Stimulated activated CD8-positive, alpha-beta memory T cell treated with anti-CD3 and anti-CD28 coated beads, Interleukin-15, amount 100 ng/mL, for 24 hours (primary cell): ENCODE data around the gene TSPAN31.

Source experiments
- DNase-seq: peaks from one replicate; pipeline ENCODE4 v3.0.0-alpha.2; 2020; ENCODE audit warnings: low read depth

The TSPAN31 gene

DNA sequence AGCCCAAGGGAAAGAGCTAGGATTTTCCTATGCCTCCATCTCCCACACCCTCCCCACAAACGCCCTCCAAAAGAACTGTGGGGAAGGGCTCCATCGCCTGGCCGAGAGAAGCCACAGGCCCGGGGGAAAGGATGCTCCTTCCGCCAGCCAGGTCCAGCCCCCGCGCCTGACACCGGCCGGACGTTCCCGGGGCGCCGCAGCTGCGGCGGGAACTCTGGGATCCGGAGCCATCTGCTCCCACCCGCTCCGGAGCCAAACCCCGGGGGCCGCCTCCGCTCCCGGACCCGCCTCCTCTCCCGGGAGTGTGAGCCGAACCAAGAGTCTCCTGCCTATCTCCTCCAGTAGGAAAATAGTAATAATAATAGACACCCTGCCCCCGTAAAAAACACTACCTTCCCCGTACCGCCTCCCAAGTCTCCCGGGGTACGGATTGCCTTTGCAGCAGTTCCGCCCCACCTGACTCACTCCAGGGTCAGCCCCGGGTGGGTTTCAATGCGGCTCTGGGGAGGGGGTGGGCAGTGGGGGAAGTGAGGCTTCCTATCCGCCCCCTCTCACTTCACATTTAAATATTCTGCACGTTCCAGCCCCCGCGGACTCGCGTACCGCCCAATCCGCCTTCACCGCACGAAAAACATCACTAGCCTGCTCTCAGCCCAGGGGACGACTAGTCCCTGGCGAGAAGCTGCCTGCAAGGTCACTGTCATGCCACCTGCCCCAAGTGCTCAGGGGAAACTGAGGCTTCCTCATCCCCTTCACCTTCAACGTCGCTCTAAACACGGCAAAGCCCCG is 8.7 kb upstream of the TSPAN31 start:
- no peak for DNase-seq

DNA sequence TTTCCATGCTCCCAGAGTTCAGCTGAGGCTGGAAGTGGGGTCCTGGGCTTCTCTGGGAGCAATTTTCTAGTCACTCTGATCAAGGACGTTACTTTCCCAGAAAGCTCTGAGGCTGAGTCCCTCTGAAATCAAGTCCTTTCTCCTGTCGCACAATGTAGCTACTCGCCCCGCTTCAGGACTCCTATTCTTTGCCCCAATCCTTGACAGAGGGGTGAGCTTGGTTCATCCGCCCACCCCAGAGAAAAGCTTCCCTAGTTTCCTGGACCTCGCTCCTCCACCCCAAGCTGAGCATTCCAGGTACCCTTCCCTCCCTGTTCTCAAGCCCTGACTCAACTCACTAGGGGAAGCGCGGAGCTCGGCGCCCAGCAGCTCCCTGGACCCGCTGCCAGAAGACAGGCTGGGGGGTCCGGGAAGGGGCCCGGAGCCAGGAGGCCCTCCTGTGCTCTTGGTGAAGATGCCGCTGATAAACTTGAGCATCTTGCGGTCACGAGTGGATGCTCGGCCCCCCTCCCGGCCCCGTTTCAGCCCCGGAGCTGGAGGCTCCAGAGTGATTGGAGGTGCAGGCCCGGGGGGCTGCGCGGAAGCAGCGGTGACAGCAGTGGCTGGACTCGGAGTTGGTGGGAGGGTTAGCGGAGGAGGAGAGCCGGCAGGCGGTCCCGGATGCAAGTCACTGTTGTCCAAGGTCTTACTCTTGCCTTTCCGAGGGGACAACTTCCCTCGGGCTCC is 7.9 kb upstream of the TSPAN31 start:
- no peak for DNase-seq

DNA sequence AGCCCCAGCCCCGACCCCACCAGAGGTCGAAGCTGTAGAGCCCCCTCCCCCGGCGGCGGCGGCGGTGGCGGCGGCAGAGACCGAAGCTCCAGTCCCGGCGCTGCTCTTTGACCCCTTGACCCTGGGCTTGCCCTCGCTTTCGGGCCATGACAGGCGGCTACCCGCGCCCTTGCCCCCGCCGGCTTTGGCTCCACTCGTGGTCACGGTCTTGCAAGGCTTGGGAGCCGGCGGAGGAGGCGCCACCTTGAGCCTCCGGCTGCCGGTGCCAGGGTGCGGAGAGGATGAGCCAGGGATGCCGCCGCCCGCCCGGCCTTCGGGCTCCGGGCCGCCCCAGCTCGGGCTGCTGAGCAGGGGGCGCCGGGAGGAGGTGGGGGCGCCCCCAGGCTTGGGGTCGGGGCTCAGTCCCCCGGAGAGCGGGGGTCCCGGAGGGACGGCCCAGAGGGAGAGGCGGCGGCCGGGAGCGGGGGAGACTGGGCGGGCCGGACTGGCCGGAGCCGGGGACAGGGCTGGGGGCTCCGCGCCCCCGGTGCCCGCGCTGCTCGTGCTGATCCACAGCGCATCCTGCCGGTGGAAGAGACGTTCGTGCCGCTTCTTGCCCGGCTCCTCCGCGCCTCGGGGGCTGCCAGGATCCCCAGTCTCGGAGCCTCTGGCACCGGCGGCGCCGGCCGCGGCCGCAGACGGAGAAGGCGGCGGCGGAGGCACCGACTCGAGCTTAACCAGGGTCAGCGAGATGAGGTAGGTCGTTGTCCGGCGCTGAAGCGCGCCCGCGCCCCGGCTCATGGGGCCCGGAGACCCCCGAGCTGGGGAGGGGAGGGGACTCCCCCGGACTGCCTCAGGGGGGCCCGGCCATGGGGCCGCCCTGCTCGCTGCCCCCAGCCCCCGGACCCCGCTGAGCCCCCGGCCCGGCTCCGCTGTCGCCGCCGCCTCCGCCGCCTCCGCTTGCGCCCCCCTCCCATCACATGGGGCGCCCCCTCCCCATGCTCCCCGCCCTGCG is 7.1 kb upstream of the TSPAN31 start:
- DNase-seq, result no peak

DNA sequence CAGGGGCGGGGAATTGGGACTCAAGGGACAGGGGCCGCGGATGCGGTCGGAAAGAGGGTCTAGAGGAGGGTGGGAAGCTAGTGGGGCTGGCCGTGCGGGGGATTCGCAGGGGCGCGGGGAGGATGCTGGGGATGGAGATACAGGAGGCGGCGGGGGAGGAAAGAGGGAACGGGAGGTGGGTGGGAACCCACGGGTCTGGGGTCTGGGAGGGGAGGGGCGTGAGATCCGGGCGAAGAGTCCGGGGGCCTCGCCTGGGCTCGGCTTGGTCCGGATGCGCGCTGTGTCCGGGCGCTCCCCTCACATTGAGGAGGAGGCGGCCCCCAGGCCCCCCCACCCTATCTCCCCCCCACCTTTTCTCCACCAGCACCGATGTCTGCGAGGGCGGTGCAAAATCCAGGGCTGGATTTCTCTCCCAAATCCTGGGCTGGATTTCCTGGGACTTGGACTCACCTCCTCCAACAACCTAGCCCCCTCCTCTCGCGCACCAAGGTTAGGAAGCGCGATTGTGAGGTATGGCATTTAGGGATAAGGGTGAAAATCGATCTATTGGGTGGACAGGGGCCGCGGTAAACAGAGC is 6.1 kb upstream of the TSPAN31 start, which contains the start of gene AGAP2:
TSS of gene AGAP2 (minus strand) at position 82 of the 577 bp plus-strand sequence. CDS start 496 bp downstream, outside the sequence.
- no peak for DNase-seq

DNA sequence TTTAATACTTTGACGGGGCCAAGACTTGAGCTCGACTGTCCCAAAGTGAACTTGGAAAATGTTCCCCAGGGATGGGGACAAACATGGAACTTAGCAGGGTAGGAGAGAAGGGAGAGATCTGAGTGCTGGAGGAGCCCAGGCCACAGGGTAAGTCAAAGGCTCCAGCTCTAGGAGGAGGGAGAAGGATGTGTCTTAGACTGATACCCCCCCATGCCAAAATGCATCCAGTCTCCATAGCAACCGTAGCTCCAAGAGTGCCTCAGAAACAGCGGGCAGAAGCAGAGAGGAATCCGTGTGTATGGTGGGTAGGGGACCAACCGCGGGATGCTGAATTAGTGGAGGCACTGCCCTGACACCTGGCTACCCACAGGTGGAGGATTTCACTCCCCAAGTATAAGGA is 5.5 kb upstream of the TSPAN31 start:
- DNase-seq, result no peak

DNA sequence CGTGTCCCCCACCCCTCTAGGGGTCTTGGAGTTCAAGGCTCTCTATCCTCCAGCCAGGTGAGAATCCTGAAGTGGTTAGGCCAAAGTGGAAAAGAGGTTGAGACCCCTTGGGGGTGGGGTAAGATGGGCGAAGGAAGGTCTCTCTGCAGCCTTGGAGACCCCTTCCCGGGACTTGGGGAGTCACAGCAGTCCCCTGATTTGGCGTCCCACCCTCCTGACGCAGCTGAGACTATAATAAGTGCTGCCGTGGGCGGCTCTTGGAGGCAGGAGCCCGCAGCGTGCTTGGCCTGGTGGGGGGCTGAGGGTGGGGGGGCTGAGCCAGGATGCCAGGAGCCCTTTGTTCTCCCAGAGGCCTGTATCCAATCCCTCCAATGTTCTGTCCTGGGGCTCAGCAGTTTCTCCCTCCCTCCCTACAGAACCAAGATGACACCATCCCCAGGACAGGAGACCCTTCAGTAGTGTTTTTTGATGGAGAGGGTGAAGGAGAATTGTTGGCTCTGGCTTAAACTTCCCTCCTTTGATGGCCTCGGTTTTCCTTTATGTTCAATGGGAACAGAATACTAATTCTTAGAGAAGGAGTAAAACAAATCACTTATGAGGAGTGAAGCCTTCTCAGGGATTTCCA is 4.8 kb upstream of the TSPAN31 start:
- DNase-seq, result no peak

DNA sequence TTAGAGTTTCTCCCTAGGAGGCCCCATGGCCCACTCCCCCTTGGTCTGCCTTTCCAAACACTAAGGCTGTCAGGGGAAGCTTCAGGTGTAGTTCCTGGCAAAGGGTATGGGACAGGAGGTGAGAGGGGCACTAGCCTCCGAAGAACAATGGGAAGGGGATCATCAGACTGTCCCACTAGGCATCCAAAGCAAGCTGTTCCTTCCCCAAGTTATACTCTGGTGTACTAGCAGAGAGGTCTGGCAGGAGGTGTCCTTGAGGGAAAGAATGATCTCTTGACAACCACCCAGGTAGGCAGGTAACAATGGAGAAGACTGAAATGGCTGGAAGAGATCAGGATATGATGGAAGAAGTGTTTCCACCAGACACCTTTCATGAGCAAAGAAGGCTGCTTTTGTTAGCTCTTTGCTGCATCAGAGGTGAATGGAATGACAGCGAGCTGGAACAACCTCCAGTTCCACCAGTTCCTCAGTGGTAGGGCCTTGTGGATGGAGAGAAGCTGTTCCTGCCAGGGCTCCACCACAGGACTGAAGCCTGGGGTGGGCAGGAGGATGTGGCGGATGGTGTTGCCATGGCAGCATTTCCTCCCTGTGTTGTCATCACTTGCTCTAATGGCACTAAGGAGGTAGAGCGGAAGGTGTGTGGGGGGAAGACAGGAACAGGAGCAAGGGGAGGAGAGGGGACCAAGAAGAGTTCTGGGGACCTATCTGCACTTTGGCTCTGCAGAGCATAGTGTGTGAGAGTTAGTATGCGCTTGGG is 4.0 kb upstream of the TSPAN31 start:
- no peak for DNase-seq

DNA sequence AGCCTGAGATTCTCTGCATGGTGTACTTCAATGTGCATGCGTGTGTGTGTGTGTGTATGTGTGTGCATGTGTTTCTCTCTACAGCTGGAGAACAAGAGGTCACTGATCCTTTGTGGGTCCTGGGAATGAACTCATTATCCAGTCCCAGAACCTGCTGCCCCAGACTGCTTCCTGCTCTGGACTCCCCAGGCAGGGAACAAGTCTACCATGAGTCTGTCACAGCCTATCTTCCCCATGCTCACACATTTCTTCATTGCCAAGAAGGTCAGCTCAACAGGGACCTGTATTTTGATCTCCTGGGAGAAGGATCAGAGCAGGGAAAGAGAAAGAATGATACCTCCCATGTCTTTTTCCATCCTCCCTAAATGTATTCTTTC is 3.4 kb upstream of the TSPAN31 start:
- DNase-seq, result no peak

DNA sequence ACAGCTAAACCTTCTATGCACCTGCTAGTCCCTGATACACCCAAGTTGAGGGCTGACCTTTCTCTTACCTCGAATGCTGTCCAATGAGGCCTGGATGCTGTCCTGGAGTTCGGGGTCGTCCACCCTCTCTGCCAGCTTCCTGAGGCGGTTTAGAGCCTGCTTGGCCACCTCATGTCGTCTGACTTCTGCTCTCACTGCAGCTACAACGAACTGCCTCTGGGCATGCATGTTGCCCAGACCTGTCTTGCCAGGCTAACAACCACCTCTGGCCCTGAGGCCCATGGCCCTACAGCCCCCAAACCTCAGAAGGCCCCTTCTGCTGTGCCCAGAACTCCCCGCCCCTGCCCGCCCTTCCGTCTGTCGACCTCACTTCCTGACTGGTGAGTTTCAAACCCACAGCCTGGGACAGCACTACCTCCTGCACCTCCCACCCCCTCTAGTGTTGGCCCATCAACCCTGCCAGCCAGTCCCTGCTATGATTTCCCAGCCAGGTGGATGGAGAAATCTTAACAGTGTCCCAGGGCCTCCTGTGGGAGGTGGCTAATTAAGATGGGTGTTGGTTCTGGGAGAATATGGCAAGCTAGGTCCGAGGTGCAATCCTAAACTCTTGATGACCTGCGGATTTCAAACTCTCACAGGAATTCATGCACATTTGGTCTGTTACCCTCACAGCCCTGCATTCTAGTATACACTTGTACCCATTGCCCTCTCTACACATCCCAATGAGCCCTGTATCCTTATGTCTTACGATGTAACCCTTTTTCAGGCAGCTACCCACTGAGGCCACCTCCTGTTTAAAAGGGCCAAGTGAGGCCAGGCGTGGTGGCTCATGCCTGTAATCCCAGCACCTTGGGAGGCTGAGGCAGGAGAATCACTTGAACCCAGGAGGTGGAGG is 2.7 kb upstream of the TSPAN31 start:
- no peak for DNase-seq

DNA sequence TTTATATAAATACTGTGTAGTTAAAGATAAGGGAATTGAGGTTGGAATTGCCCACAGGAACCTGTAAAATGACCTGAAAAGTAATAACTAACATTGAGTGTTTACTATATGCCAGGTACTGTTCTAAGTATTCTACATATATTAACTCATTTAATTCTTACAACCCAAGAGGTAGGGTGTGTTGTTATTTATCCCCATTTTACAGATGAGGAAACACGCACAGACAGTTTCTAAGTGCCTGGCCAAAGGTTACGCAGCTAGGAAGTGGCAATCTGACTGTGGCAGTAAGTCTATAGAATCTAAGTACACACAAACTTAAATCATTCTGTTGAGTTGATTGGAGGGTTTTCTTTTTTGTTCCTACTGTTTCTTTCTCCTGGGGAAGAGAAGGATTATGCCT is 1.1 kb upstream of the TSPAN31 start:
- DNase-seq, result no peak

DNA sequence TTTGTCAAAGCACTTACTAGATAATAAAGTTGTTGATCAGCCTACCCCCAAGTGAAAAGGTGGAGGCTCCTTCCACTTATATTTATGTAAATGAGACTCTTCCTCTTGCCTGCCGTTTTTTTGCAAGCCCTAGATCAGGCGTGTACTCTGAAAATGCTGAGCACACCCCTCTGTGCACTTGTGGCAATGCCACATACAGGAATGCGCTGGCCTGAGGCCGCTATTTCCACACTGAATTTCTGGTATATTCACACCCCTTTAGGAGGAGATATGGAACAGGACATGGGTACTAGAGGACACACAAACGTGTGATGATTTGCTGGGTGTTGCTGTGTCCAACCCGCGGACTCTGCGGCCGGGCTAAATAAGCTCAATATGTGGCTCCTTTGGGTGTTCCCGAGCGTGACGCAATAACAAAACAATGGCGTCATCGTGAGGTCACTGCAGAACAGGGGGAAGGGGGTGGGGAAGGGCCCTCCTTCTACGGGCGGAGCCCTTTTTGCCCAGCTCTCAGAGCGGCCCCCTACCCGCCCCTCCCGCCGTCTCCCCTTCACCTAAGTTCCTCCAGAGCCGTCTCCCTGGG is 554 bp upstream of the TSPAN31 start:
- DNase-seq, result no peak

DNA sequence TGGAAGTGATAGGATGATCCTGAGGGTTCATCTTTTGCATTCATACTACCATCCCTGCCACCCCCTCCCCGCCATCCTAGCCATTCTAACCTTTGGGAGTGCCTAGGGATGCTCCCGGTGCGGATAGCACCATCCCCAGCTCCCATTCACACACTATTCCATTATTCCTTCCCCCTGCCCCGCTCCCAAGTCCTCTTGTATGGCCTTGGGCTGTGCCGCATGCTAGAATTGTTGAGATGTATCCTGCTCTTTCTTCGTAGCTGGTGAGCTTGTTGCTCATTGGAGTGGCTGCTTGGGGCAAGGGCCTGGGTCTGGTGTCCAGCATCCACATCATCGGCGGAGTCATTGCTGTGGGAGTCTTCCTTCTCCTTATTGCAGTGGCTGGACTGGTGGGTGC is 644 bp downstream of the TSPAN31 start:
- no peak for DNase-seq

DNA sequence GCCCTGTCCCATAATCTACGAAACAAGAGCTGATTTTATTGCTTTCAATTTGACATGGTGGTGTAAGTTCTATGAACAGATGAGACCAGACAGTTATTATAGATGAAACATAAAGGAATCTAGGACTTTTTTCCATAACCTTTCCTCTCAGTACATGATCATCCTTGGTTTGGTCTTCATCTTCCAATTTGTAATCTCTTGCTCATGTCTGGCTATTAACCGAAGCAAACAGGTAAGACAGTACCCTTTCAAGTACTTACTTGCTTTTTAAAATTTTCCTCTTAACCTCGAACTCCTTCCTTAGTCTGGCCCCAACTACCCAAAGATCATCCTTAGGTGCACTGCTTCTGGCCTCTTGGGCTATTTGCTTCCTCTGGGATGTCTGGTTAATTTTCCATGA is 1.2 kb downstream of the TSPAN31 start:
- DNase-seq, result no peak

DNA sequence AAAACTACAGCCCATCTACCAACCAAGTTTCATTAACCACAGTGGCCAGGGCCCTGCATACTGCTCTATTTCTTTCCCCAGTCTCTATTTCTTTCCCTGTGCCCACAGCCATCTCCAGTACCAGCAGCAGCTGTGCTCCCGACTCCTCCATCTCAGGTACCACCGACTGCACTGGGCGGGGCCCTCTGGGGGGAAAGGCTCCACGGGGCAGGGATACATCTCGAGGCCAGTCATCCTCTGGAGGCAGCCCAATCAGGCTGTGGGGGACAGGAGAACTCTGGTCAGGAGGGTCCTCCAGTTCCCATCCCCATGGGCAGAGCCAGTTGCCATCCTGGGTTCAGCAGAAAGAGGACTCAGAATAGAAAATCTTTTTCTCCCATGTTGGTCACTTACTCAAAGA is 4.2 kb downstream of the TSPAN31 start:
- DNase-seq, result no peak

DNA sequence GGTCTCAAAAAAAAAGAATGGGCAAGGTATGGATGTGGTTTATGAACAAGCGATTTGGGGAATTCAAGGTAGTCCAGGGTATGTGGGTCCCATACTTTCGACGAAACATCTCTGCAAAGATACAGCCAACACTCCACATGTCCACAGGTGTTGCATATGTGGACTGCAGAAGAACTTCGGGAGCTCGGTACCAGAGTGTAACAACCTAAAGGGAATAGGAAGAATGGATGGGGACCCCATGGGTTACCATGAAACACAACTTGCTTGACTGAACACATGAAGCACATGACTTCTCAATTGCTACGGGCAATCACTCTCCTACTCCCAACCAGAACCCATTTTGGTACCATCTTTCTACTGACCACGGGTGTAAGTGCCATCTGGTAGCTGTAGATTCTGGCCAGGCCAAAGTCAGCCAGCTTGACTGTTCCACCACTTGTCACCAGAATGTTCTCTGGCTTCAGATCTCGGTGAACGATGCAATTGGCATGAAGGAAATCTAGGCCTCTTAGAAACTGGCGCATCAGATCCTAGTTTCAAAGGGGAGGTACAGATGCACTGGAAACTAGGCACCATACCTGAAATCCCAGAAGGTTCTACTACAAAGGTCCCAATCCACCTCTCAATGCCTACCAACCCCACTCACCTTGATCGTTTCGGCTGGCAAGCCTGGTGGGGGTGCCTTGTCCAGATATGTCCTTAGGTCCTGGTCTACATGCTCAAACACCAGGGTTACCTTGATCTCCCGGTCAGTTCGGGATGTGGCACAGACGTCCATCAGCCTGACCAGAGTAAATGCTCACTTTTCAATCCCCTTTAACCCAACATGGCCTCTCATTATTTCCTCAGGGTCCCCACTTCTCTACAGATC is 6.0 kb downstream of the TSPAN31 start:
- no peak for DNase-seq

DNA sequence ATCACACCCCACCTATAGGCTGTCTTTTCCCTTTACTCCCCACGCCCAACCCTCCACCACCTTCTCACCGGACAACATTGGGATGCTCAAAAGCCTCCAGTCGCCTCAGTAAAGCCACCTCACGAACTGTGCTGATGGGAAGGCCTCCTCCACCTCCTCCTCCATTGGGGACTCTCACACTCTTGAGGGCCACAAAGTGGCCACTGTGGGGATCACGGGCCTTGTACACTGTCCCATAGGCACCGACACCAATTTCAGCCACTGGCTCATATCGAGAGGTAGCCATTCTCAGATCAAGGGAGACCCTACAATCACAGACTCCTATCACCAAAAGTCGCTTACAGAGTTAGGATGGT is 6.6 kb downstream of the TSPAN31 start:
- no peak for DNase-seq

DNA sequence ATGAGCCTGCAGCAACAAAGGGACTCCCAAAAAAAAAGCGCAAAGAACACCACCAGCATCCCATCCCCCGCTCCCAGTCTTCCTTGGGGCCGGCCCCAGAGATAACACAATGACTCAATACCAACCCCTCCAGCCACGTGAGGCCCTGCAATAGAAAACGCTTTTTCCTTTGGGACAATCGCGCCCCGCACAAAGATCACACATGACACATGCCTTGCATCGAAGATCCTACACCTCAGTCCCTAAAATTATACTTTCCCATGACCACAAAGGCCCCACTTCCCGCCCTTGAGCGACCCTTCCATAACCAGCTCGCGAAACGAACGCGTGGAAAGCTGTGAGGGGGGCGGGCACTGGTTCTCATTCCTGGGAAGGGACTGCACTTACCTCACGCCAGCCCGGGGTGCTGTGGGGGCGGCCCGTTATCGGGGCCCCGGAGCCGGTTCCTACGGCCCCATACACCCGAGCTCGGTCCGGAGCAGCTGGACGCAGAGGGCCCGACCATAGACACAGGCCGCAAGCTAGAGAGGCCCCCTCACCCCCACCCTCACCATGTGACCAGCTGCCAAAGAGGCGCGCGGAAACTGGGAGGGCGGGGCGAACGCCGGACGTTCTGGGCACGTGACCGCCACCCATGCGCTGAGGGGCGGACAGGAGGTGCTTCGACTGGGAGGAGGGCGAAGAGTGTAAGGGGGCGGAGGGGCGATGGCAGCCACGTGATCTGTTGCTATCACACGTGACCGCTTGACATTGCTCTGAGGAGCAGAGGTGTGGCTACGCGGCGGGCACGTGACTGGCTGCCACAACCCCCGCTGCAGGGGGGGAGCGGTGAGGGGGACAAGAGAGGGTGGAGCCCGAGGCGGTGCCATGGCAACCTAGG is 7.2 kb downstream of the TSPAN31 start, which contains the start of gene CDK4:
TSS of gene CDK4 (minus strand) at position 523 of the 880 bp plus-strand sequence. CDS start 593 bp downstream, outside the sequence.
- peak; percentile 94 for DNase-seq
